Fibroblast of pulmonary artery (primary cell): Measurements from ENCODE around the gene TASL.

Experiments
- DNase-seq: peaks from one replicate; pipeline ENCODE4 v3.0.0-alpha.2; 2010; ENCODE audit warnings: low read depth
- H3K4me3 ChIP-seq: replicated peaks from 2 replicates; pipeline ENCODE4 v1.5.1; 2011; ENCODE audit warnings: low read depth, mild to moderate bottlenecking, control low read depth, low read length, moderate library complexity
- TF ChIP-seq, protein P1 (sequence below): IDR thresholded peaks from 2 replicates; pipeline ENCODE4 v1.5.1; 2011; ENCODE audit warnings: mild to moderate bottlenecking, control low read depth, low read length, inconsistent platforms; ENCODE audit errors: missing control alignments

TASL gene

DNA sequence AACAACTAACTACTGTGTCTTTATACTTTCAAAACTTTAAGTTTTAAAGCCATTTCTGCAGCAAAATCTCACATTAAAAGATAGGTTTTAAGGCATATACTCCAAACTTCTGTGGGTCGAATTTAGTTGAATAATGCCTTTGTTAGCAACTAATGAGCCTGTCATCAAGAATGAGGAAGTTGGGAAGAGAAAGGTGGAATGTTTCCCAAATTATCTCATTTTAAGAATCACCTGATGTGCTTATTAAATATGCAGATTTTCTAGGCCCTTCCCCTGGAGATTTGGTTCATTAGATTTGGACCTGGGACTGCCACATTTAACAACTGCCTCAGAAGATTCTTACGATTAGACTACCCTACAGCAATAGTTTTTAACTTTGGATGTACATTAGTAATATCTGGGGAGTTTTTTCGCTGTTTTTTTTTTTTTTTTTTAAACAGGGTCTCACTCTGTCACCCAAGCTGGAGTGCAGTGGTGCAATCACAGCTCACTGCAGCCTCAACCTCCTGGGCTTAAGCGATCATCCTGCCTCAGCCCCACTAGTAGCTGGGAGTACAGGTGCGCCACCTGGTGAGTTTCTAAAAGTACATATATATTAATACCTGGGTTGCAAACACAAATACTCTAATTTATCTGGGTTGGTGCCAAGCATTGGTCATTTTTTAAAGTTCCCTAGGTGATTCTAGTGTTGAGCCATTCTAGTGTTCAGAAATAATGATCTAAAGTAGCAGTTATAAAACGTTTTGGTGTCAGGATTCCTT, 16.1 kb upstream of the TASL start:
- no peak overlapping the region for H3K4me3 ChIP-seq
- TF ChIP-seq, protein P1, sequence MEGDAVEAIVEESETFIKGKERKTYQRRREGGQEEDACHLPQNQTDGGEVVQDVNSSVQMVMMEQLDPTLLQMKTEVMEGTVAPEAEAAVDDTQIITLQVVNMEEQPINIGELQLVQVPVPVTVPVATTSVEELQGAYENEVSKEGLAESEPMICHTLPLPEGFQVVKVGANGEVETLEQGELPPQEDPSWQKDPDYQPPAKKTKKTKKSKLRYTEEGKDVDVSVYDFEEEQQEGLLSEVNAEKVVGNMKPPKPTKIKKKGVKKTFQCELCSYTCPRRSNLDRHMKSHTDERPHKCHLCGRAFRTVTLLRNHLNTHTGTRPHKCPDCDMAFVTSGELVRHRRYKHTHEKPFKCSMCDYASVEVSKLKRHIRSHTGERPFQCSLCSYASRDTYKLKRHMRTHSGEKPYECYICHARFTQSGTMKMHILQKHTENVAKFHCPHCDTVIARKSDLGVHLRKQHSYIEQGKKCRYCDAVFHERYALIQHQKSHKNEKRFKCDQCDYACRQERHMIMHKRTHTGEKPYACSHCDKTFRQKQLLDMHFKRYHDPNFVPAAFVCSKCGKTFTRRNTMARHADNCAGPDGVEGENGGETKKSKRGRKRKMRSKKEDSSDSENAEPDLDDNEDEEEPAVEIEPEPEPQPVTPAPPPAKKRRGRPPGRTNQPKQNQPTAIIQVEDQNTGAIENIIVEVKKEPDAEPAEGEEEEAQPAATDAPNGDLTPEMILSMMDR = no peak
- DNase-seq = no peak

DNA sequence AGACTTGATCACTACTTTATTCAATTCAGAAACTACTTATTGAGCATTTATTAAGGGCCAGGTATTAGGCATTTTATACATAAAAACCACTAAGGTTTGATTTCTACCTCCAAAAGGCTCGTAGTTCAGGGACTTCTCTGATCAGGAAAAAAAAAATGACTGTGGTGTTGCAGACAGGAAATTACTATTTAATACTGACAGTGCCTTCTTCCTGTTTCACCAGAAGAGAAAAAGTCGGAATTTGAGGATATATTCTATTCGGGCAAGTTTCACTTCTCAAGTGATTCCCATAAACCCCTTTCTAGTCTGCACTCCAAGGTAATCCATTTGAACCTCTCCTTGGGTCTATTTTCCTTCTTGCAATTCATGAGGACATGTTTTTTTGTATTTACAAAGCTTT, 15.3 kb upstream of the TASL start:
- DNase-seq = no peak
- H3K4me3 ChIP-seq = no peak overlapping the region
- TF ChIP-seq, protein P1 = no peak

DNA sequence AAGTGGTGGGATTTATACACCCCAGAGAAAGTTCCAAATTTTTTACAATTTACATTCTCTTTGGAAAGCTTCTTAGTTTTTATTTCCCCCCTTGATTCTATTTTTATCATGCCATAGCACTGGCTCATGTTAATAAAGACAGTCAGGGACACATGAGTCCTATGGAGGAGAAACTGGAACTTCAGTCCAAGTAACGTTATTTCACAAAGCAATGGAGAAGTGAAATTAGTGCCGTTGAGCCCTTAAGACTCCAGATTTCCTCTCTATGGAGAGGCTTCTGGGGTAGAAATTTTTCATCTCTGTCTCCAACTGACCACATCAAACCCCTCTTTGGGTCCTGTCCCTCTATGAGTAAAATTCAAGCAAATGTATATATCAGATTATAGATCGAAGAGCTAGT, 12.8 kb upstream of the TASL start:
- H3K4me3 ChIP-seq = no peak overlapping the region
- DNase-seq = no peak

DNA sequence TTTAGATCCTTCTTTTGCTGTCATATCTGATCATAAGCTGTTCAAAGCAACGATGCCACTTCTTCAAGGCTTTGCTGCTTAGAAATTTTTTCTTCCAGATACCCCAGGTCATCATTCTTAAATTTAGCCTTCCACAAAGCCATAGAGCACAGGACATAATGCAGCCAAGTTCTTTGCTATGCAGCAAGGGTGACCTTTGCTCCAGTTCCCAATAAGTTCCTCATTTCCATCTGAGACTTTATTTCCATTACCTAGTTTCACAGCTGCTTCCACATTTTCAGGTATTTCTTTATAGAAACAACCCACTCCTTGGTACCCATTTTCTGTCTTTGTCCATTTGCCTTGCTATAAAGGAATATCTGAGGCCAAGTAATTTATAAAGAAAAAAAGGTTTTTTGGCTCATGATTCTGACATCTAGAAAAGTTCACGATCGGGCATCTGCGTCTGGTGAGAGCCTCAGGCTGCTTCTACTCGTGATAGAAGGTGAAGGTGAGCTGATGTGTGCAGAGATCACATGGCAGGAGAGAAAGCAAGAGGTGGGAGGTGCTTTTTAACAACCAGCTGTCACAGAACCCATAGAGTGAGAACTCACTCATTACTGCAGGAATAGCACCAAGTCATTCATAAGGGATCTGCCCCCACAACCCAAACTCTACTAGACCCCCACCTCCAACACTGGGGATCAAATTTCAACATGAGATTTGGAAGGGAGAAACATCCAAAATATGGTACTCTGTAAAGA, 11.8 kb upstream of the TASL start:
- H3K4me3 ChIP-seq = no peak overlapping the region
- TF ChIP-seq, protein P1 = no peak
- DNase-seq = no peak

More for the DNA sequence above, 12.8 kb upstream of the TASL start:
- TF ChIP-seq, protein P1 = no peak

DNA sequence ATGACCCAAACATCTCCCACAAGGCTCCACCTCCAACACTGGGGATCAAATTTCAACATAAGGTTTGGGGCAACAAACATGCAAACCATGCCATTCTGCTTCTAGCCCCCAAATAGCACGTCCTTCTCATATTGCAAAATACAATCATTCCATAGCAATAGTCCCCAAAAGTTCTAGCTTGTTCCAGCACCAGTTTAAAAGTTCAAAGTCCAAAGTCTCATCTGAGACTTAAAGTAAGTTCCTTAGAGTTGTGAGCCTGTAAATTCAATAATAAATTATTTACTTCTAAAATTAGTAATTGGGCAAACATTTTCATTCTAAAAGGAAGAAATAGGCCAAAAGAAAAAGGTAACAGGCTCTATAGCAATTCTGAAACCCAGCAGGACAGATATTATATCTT, 8.9 kb upstream of the TASL start:
- no peak for DNase-seq
- no peak overlapping the region for H3K4me3 ChIP-seq
- TF ChIP-seq, protein P1 = no peak

DNA sequence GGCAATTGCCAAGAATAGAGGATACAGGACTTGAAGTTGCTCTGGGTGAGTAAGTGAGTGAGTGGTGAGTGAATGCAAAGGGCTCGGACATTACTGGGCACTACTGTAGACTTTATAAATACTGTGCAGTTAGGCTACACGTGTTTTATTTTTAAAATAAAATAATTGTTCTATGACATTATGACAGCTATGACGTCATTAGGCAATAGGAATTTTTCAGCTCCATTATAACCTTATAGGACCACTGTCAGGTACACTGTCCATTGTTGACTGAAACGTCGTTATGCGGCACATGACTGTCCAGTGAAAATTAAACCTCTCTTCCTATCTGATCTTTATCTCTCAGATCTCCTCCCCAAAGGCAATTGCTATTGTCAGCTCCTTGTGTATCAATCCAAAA, 5.1 kb upstream of the TASL start:
- H3K4me3 ChIP-seq = no peak overlapping the region
- TF ChIP-seq, protein P1 = no peak
- no peak for DNase-seq
